Measurements from ENCODE around the gene SLC4A4.

DNA sequence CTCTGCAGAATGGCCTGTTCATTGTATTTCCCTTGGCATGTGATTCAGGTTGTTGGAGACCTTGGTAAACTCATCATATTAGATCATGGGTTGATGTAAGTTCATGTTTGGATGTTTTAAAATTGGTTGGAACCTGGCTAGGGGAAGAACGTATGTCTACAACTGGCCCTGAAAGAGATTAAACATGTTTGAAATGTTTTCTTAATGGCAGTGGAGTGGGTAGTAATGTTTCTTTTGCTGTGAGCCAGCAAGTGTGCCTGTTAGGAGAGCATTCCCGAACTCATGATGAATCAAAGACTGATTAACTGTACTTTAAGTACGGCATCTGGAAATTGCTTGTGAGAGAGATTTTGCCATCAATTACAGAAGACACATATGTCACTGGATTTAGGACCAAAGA is 44.5 kb upstream of the SLC4A4 start:
- no peak for TF ChIP-seq POLR2A (IDR thresholded peaks at IDR 0.05)
- TF ChIP-seq CTCF (IDR thresholded peaks at IDR 0.05) = no peak
